Testis (tissue), 3 donors: ENCODE measurements around the gene MTERF4. TPM values are rescaled to one million over a fixed set of nuclear protein-coding genes. Genes with fewer than 3 reads are reported as not detected.

ENCODE experiments used
- DNase-seq: peaks from one replicate; pipeline ENCODE4 v3.0.0-alpha.2; 2019
- H3K27ac ChIP-seq, 2 donors: fragments of 200-600 bp; sonication (generic); one replicate each; pipeline ENCODE4 v1.5.1; 2019
- H3K27me3 ChIP-seq: fragments of 200-600 bp; sonication (generic); one replicate; pipeline ENCODE4 v1.5.1; 2019
- H3K36me3 ChIP-seq: fragments of 200-600 bp; sonication (generic); one replicate; pipeline ENCODE4 v1.5.1; 2017; ENCODE audit warnings: low read depth; ENCODE audit errors: missing control alignments
- H3K4me1 ChIP-seq: fragments of 200-600 bp; sonication (generic); one replicate; pipeline ENCODE4 v1.5.1; 2019
- H3K4me3 ChIP-seq, 2 donors: fragments of 200-600 bp; sonication (generic); one replicate each; pipeline ENCODE4 v1.5.1; 2017 to 2019
- H3K9me3 ChIP-seq: fragments of 200-600 bp; sonication (generic); one replicate; pipeline ENCODE4 v1.5.1; 2017
- CTCF ChIP-seq, 3 experiments: fragments of 450-650 bp in 2 of 3; fragments of 200-600 bp in 1 of 3; sonication (generic) in 1 of 3; IDR thresholded peaks; one replicate each; pipeline ENCODE4 v1.5.1; 2016 to 2019; ENCODE audit warnings: antibody characterized with exemption in 3 of 3, mild to moderate bottlenecking in 2 of 3, moderate library complexity in 1 of 3
- POLR2A ChIP-seq: fragments of 450-650 bp; IDR thresholded peaks from one replicate; pipeline ENCODE4 v1.6.1; 2017; ENCODE audit warnings: antibody characterized with exemption, mild to moderate bottlenecking, moderate library complexity
- WGBS, 2 donors: methylation state at CpG; one replicate each; pipeline ENCODE4 v1.1.5; 2018; 5-methylcytosine and 5-hydroxymethylcytosine counted together
- intact Hi-C: fragments of 100-400 bp; cut with DNase I; formaldehyde crosslinking; loops from one replicate; pipeline ENCODE4 v1.15.1; 2023; ENCODE audit warnings: low total_unique reads
- polyA plus RNA-seq: library from polyadenylated mRNA; stranded (reverse); fragments of 350-450 nt; fragmentation: Illumina TruSeq; extraction: RNeasy Lipid Tissue Mini Kit (QIAGEN cat#74804); gene quantifications from one replicate; pipeline ENCODE4 v1.2.3, GENCODE V29; 2014; ENCODE audit warnings: low read depth, low replicate concordance; ENCODE audit not compliant: insufficient read depth
- total RNA-seq, 2 donors: library from RNA; depleted of rRNA; stranded (reverse); fragments of >200 nt; gene quantifications; one replicate each; pipeline ENCODE4 v1.2.3, GENCODE V29; 2016

MTERF4 gene
- total and polyA plus RNA-seq, 3 donors from 2014 or later: 26.4 to 40.6 (median 37.3) TPM

DNA sequence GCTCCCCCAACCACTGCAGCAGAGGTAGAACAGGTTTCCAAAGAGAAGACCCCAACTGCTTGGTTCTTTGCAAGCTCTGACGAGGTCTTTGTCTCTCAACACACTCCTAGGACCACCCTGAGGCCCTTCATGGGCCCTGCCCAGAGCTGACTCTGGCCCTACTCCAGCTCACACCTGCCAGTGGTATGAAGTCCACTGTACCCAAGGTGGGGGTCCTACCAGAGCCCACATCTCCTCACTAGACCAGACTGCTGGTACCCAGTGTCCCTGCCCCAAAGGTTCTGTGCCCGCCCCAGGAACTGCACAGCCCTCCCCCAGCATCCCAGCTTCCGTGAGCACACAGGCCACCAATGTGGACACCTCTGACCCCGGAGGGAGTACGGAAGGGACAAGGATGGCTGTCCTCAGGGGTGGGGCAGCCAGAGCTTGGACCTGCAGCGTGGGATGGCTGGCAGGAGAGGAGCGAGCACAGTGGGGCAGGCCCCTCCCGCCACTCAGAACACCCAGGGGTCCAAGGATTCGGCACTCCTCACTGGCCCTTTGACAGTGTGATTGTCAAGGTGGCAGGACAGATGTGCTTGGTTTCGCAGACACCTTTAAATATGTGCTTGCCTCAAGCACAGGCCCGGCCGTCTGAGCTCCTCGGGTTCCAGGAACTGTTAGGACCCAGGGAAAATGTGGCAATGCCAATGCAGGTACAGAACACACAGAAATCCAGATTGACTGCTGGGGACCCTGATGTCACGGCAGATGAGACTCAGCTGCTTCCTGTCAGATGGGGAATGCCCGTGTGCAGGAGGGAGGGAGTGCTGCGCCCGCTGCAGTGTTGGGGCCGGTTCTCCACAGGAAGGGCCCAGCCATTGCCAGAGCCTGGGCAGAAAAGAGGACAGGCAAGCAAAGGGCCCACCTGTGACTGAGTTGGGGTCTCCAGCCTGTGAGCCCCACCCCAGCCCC is 51.2 kb downstream of the MTERF4 start:
- intact Hi-C loops: no loop called here
- H3K4me3 ChIP-seq: no peak overlapping the region
- DNase-seq: peak; percentile 8
- 91 to 100% methylated on average over 2 to 18 of the region's 18 CpGs for WGBS, 2 donors
- no peaks in the 10 kb centered on the region for H3K9me3 ChIP-seq
- H3K27me3 ChIP-seq: no peaks in the 10 kb centered on the region
- no peak for TF ChIP-seq CTCF (IDR thresholded peaks at IDR 0.05)
- no peak for TF ChIP-seq POLR2A
- H3K36me3 ChIP-seq: no peaks in the 10 kb centered on the region
- H3K27ac ChIP-seq: no peak overlapping the region
- no peaks in the 10 kb centered on the region for H3K4me1 ChIP-seq

GRCh38 chr2:241049739-241050623 is 52.1 kb downstream of the MTERF4 start:
- Histone ChIP-seq H3K36me3 (no peaks in the 10 kb centered on the region), H3K9me3 (no peaks in the 10 kb centered on the region), H3K4me3 (no peak overlapping the region), H3K27ac (no peak overlapping the region), H3K27me3 (no peaks in the 10 kb centered on the region), H3K4me1 (no peaks in the 10 kb centered on the region)
- 56 to 65% methylated on average over 30 to 38 of the region's 38 CpGs for WGBS, 2 donors
- peak; percentile 40 for DNase-seq
- TF ChIP-seq CTCF (IDR thresholded peaks at IDR 0.05): no peak
- TF ChIP-seq POLR2A: no peak
- intact Hi-C loops: no loop called here

DNA sequence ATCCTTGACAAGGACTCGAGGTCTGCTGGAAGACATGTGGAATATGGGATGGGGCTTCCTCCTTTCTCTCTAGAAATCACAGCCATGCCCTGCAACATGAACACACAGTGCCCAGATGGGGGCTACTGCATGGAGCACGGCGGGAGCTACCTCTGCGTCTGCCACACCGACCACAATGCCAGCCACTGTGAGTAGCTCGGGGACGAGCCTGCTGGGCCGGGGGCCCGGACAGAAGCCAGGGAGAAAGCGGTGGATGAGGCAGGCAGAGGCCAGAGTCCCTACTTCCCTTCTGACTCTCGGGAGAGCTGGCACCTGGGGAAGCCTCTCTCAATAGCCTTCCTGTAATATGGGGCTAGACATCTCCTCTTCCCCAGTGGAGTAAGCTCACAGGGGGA is 53.1 kb downstream of the MTERF4 start:
- H3K9me3 ChIP-seq: no peaks in the 10 kb centered on the region
- DNase-seq: peak; percentile 10
- H3K27me3 ChIP-seq: no peaks in the 10 kb centered on the region
- intact Hi-C loops: no loop called here
- no peak for TF ChIP-seq POLR2A
- TF ChIP-seq CTCF (IDR thresholded peaks at IDR 0.05): no peak
- H3K27ac ChIP-seq: no peak overlapping the region
- H3K4me3 ChIP-seq: no peak overlapping the region
- no peaks in the 10 kb centered on the region for H3K36me3 ChIP-seq
- H3K4me1 ChIP-seq: no peaks in the 10 kb centered on the region
- 54 to 88% methylated on average over 7 to 11 of the region's 11 CpGs for WGBS, 2 donors

DNA sequence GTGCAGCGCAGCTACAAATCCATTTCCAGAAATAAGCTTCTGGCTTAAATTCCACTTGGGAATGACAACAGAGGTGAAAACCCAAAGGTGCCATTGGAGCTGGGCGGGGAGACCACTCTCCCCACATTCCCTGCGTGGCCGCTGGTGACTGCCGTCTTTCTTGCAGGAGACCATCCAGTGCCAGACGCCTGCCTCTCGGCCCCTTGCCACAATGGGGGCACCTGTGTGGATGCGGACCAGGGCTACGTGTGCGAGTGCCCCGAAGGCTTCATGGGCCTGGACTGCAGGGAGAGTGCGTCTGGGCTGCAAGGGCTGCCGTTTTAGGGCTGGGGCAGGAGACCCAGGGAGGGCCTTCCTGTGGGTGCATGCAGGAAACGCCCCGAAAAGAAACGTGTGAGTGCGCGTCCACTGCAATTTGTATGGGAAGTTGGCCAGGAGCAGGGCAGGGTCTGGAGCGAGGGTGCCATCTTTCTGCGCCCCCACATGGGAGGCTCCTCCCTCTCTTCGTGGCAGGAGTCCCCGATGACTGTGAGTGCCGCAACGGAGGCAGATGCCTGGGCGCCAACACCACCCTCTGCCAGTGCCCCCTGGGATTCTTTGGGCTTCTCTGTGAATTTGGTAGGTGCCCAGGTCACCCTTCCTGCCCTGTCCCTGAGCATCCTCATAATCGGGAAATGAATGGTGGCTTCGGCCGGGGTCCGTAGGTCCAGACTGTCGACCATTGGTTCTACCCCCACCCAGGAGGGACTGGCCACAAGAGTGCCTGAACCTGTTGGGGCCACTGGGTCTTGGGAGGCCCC is 53.7 kb downstream of the MTERF4 start:
- Histone ChIP-seq H3K4me3 (no peak overlapping the region), H3K27ac (no peak overlapping the region), H3K27me3 (no peaks in the 10 kb centered on the region), H3K9me3 (no peaks in the 10 kb centered on the region), H3K36me3 (no peaks in the 10 kb centered on the region), H3K4me1 (no peaks in the 10 kb centered on the region)
- intact Hi-C loops: no loop called here
- no peak for DNase-seq
- 72 to 80% methylated on average over 11 to 30 of the region's 30 CpGs for WGBS, 2 donors
- TF ChIP-seq CTCF (IDR thresholded peaks at IDR 0.05) (no peak), POLR2A (no peak)
